GM18508 (cell line): ENCODE measurements around the gene EDIL3.
"Not testable (repeated sequence)": the region's sequence is repeated elsewhere in the genome, so short reads cannot be mapped to it uniquely, and the experiment has no call there.

Experiments
- ATAC-seq: cut with Tn5 transposase; IDR thresholded peaks from one replicate; pipeline ENCODE4 v1.9.1; 2021; ENCODE audit warnings: moderate number of reproducible peaks; ENCODE audit not compliant: insufficient read depth, unreplicated experiment

The EDIL3 gene

DNA sequence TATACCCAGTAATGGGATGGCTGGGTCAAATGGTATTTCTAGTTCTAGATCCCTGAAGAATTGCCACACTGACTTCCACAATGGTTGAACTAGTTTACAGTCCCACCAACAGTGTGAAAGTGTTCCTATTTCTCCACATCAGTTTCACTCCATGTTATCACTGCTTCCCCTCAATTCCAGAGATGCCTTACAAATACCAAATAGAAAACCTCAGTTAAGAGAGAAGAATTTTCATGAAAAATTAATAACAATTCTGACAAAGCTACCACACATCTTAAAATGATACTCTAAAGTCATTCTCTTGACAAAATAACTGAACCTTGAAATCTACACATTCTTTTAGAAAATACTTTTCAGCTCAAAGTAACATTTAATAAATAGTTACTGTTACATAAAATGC is 74.8 kb downstream of the EDIL3 start:
- ATAC-seq = not testable (repeated sequence)

DNA sequence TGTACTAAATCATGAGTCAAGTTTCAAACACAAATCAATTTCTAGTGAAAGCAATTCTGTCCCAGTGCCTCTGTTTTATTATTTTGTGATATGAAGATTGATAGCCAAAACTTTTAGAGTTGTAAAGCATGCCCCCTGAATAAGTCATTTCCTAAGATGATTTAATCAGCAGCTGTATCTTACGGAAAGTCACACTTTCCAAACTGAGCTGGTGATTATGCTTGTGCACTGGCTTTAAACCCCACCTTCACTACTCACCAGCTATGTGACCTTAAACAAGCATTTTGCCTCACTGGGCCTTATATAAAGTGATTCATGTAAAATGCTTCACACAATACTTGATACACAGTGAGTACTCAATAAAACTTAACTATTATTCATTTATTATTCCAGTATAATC is 78.1 kb downstream of the EDIL3 start:
- no peak for ATAC-seq

DNA sequence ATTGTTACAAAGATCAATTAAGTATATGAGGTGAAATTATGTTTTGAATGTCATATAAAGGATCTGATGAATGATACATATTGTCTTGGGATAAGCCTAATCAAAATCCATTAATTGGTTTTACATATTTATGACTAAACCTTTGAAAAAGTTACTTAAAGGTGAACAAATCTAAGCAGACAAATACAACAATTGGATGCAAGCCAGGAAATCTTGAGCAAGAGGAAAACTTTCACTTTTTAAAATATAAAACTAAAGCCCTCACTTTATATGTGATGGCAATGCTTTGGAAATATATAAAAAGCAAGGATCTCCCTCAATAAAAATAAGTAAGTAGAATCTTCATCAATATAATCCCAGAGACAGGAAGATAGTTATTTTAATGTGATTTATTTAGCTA is 80.1 kb downstream of the EDIL3 start:
- ATAC-seq = no peak

GRCh38 chr5:84303315-84303714 is 81.4 kb downstream of the EDIL3 start:
- no peak for ATAC-seq

- no peak for ATAC-seq
Observed at GRCh38 chr5:84301535-84301934, 83.1 kb downstream of the EDIL3 start.

GRCh38 chr5:84299959-84300358 is 84.7 kb downstream of the EDIL3 start:
- ATAC-seq = no peak

GRCh38 chr5:84298628-84299027 is 86.1 kb downstream of the EDIL3 start:
- ATAC-seq = no peak

DNA sequence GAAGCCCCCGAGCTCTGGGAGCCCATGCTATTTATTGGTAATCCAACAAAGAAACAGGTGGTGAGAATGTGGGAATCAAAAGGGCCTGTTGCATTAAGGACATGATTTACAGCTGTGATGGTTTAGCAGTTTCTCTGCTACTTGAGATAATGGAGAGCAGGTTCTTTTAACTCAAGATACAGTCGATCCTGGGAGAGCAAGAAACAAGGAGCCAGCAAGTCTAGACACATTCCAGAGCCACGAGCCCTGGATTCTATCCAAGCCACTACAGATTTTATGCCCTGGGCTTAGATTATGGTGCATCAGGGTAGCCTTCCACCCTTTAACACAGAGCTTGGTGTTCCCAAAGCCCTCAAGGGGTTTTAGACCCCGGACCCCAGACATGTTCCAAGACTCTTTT is 87.0 kb downstream of the EDIL3 start:
- not testable (repeated sequence) for ATAC-seq

GRCh38 chr5:84292788-84293653 is 91.7 kb downstream of the EDIL3 start:
- ATAC-seq = no peak

- ATAC-seq = no peak
Observed at GRCh38 chr5:84292000-84292642, 92.6 kb downstream of the EDIL3 start.

- no peak for ATAC-seq
Observed at GRCh38 chr5:84290673-84291072, 94.0 kb downstream of the EDIL3 start.

DNA sequence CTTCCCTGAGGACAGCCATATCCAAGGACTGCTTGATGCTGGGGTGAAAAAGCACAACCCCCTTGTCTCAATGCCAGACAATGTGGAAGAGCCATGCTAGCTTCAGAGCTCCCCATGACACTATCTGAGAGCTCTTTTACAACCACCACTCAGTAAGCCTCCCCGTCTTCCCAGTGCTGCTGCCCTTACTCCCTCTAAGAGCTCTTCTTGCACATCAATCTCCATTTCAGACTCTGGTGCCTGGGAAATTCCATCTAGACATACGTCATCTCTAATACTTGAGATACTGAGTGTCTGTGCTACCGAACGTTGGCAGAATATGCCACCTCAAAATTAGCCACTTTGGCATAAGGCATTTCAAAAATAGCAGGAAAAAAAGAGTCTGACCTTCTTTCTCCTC is 94.5 kb downstream of the EDIL3 start:
- ATAC-seq = no peak

- peak; percentile 95 for ATAC-seq
Observed at GRCh38 chr5:84287951-84288350, 96.7 kb downstream of the EDIL3 start.

GRCh38 chr5:84286662-84287061 is 98.0 kb downstream of the EDIL3 start:
- no peak for ATAC-seq

DNA sequence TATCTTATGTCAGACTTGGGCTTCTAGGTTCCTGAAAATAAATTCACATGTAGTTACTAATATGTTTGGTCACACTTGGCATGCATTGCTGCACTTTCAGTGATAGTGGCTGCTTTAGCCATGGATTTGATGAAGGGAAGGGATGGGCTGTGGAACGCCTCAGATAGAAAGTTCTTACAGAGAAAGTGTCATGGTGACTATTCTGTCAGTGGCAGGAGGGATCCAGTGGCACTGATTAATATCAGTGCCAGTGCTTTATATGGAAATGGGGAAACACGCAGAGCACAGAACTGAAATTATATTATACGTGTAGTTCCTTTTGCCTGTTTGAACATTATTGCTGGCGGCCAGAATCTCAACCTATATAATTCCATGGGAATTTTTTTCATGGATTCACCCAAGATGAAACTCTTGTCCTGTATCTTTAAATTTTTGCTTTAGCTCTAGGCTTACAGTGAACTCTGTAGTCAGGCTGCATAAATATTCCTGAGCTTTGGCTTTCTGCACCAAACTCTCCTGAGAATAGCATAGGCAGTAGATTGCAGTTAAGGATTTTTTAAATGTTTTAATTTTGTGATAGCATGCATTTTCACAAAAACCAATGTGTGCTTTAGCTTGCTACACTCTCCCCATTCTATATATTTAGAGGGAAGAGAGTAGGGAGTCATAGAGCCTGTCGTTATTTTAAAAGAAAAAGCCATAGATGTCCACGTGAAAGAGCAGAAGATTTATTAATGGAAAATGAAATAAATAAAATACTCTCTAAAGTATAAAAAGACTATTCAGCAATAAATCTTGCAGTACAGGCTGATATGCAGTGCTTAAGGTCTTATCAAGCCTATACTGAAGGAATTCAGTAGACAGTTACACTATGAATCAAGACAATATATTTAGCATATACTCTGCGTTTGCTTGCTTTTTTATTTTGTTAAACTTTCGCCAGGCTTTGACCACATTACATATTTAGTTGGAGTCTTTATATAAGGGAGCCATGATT is 98.7 kb downstream of the EDIL3 start:
- no peak for ATAC-seq

GRCh38 chr5:84281383-84281782 is 103.3 kb downstream of the EDIL3 start:
- no peak for ATAC-seq

GRCh38 chr5:84279234-84279633 is 105.4 kb downstream of the EDIL3 start:
- ATAC-seq = no peak

DNA sequence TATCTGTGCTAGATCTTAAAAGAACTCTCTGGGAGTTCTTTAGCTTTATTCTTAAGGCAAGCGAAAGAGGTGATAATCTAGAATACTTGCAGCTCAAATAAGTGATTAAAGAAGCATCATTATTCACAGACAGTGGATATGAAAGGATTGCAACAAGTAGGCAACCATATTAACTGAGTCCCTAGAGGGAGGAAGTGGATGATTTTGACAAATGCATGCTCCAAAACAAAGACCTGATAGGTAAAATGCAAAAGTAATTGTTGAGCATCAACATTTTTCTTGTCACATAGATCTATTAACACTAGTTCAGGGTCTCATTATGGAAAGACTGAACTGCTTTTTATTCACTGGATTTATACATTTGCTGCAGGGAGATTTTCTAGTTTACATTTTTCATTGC is 109.1 kb downstream of the EDIL3 start:
- ATAC-seq = no peak

DNA sequence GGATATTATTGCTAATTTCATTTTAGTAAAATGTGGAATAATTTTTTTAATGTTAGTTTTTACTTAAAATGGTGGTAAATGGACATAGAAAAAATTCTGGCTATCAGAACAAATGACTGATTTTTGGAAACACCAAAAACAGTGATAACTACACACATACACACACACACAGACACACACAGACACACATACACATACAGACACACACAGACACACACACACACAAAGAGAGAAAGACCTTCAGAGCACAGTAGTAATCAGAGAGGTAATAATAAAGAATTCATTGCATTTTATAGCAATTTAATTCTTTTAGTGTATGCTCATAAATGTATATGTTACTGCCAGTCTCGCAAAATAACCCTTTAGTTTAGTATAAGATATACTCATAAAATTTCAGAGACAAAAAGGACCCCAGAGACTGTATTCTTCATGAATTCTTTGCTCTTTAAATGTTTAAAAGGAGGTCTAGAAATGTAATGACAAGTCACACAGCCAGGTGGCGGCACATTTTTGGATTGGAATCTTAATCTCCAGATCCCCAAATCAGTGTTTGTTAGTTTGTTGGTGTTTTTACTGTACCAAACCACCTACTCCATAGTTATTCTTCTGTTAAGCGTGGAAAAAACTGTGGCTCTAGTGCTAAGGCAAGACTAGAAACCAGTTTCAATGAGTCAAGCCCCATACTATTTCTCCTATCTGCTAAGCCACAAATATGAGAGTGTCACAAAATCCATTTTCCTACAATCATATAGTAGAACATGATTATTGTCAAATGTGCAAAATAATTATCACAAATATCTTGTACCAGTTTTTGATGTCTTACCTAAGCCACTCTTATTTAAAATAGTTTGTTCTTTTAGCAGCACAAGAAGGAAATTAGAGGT is 109.9 kb downstream of the EDIL3 start:
- no peak for ATAC-seq

GRCh38 chr5:84273517-84273883 is 111.2 kb downstream of the EDIL3 start:
- peak; percentile 64 for ATAC-seq
